Panc1 (cell line): ENCODE measurements around the gene CEP55. TPM values are rescaled to one million over a fixed set of nuclear protein-coding genes. Genes with fewer than 3 reads are reported as not detected.

Source experiments
- ATAC-seq: fragments of 200-7000 bp; cut with Tn5 transposase; 2 replicates; pipeline ENCODE4 v1.9.1; 2020; ENCODE audit warnings: mild to moderate bottlenecking, moderate library complexity
- BruUV-seq: library from RNA; stranded (reverse); fragments of 400-500 nt; replicated peaks from 2 replicates; lab custom pipeline; 2021; lab: Mats Ljungman, UMichigan
- CTCF ChIA-PET: fragments of 300-600 bp; sonication (Branson Sonifier 250); formaldehyde crosslinking; loops from one replicate; lab custom pipeline; 2022; ENCODE audit warnings: antibody characterized with exemption; lab: Charles Lee
- POLR2A ChIA-PET: fragments of 300-600 bp; sonication (Branson Sonifier 250); formaldehyde crosslinking; loops from one replicate; lab custom pipeline; 2022; ENCODE audit warnings: antibody characterized with exemption; lab: Charles Lee
- DNase-seq: peaks from one replicate; pipeline ENCODE4 v3.0.0-alpha.2; 2010; ENCODE audit warnings: low read depth, low spot score
- H3K27ac ChIP-seq: 2 replicates; pipeline ENCODE4 v1.5.1; 2011; ENCODE audit warnings: mild to moderate bottlenecking, low read length, inconsistent platforms
- H3K27me3 ChIP-seq: fragments of 200-500 bp; sonication (Bioruptor generic); 2 replicates; pipeline ENCODE4 v1.6.0; 2014; ENCODE audit warnings: low read length, inconsistent platforms; ENCODE audit not compliant: control insufficient read depth, insufficient read depth
- H3K36me3 ChIP-seq: fragments of 200-500 bp; sonication (Bioruptor generic); 2 replicates; pipeline ENCODE4 v1.5.1; 2014; ENCODE audit warnings: inconsistent platforms, mild to moderate bottlenecking, low read length, moderate library complexity; ENCODE audit not compliant: control insufficient read depth, insufficient read depth
- H3K4me1 ChIP-seq: 2 replicates; pipeline ENCODE4 v1.5.1; 2011; ENCODE audit warnings: inconsistent platforms, mild to moderate bottlenecking, low read length, moderate library complexity; ENCODE audit not compliant: control insufficient read depth, insufficient read depth
- H3K4me3 ChIP-seq, 2 experiments: 2 replicates each; pipeline ENCODE4 v1.5.1; 2011 to 2012; ENCODE audit warnings: low read depth in 2 of 2, low read length in 2 of 2, mild to moderate bottlenecking in 2 of 2, inconsistent platforms in 1 of 2, moderate library complexity in 1 of 2
- H3K9me3 ChIP-seq: fragments of 200-500 bp; sonication (Bioruptor generic); 2 replicates; pipeline ENCODE4 v1.5.1; 2014; ENCODE audit warnings: low read depth, mild to moderate bottlenecking, inconsistent platforms, low read length, moderate library complexity; ENCODE audit not compliant: control insufficient read depth, insufficient read depth
- POLR2AphosphoS5 ChIP-seq: IDR thresholded peaks from 2 replicates; pipeline ENCODE4 v1.6.1; 2012; ENCODE audit warnings: mild to moderate bottlenecking, low read depth, low read length, moderate library complexity
- SIN3A ChIP-seq: IDR thresholded peaks from 2 replicates; pipeline ENCODE4 v1.6.1; 2012; ENCODE audit warnings: low read depth, mild to moderate bottlenecking, low read length, moderate library complexity, borderline replicate concordance; ENCODE audit not compliant: insufficient read depth
- TCF7L2 ChIP-seq: IDR thresholded peaks from 2 replicates; pipeline ENCODE4 v1.6.1; 2011; ENCODE audit warnings: mild to moderate bottlenecking, low read depth, low read length, inconsistent platforms
- in situ Hi-C: cut with HindIII; loops from 2 replicates; pipeline ENCODE4 v1.10.0; 2016; ENCODE audit warnings: low sequenced_read_pairs, low pct_unique_long_range_greater_than_20kb
- intact Hi-C: fragments of 100-400 bp; cut with micrococcal nuclease; formaldehyde crosslinking; loops from one replicate; pipeline ENCODE4 v1.10.0; 2022; ENCODE audit not compliant: unreplicated experiment
- total RNA-seq: library from RNA; stranded (reverse); gene quantifications from one replicate; pipeline ENCODE4 v1.2.1, GENCODE V29; 2021; ENCODE audit not compliant: unreplicated experiment
- TF ChIP-seq, protein P1 (sequence below), 2 experiments: IDR thresholded peaks; 2 replicates each; pipeline ENCODE4 v1.6.1; 2011 to 2012; ENCODE audit warnings: low read depth in 2 of 2, control low read depth in 1 of 2, low read length in 1 of 2, mild to moderate bottlenecking in 1 of 2, moderate library complexity in 1 of 2; ENCODE audit not compliant: insufficient read depth in 1 of 2
- TF ChIP-seq, protein P2 (sequence below): fragments of 450-650 bp; IDR thresholded peaks from 2 replicates; pipeline ENCODE4 v1.5.1; 2017; ENCODE audit warnings: mild to moderate bottlenecking

CEP55 gene
- total RNA-seq, 1 experiment from 2014 or later = 96.4 TPM

- CTCF ChIA-PET = interaction anchor here (0.7 kb wide), 1 partner anchor 248 kb away, joined by 3 read pairs; no protein-coding TSS in a partner anchor
- no TSS peak for BruUV-seq
- H3K4me1 ChIP-seq = peaks cover 66% of the 10 kb centered on the region
- POLR2A ChIA-PET = interaction anchor here (0.7 to 0.8 kb wide), 3 partner anchors 18 to 26 kb away, joined by 3 to 4 read pairs (median 4); no protein-coding TSS in a partner anchor
- in situ Hi-C loops = no loop called here
- peaks cover 14% of the 10 kb centered on the region for H3K36me3 ChIP-seq
- peak overlapping the region; percentile 100 for H3K27ac ChIP-seq
- intact Hi-C loops = no loop called here
- H3K27me3 ChIP-seq = no peaks in the 10 kb centered on the region
- H3K4me3 ChIP-seq = no peak overlapping the region
- ATAC-seq (no peak), DNase-seq (no peak)
- TF ChIP-seq SIN3A (no peak), TCF7L2 (no peak), POLR2AphosphoS5 (no peak)
- TF ChIP-seq, protein P1, sequence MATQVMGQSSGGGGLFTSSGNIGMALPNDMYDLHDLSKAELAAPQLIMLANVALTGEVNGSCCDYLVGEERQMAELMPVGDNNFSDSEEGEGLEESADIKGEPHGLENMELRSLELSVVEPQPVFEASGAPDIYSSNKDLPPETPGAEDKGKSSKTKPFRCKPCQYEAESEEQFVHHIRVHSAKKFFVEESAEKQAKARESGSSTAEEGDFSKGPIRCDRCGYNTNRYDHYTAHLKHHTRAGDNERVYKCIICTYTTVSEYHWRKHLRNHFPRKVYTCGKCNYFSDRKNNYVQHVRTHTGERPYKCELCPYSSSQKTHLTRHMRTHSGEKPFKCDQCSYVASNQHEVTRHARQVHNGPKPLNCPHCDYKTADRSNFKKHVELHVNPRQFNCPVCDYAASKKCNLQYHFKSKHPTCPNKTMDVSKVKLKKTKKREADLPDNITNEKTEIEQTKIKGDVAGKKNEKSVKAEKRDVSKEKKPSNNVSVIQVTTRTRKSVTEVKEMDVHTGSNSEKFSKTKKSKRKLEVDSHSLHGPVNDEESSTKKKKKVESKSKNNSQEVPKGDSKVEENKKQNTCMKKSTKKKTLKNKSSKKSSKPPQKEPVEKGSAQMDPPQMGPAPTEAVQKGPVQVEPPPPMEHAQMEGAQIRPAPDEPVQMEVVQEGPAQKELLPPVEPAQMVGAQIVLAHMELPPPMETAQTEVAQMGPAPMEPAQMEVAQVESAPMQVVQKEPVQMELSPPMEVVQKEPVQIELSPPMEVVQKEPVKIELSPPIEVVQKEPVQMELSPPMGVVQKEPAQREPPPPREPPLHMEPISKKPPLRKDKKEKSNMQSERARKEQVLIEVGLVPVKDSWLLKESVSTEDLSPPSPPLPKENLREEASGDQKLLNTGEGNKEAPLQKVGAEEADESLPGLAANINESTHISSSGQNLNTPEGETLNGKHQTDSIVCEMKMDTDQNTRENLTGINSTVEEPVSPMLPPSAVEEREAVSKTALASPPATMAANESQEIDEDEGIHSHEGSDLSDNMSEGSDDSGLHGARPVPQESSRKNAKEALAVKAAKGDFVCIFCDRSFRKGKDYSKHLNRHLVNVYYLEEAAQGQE (IDR thresholded peaks at IDR 0.05; ENCODE audit: insufficient read depth in 1 of 2, low read depth in 2 of 2, low read length in 1 of 2) = no peak
- TF ChIP-seq, protein P2, sequence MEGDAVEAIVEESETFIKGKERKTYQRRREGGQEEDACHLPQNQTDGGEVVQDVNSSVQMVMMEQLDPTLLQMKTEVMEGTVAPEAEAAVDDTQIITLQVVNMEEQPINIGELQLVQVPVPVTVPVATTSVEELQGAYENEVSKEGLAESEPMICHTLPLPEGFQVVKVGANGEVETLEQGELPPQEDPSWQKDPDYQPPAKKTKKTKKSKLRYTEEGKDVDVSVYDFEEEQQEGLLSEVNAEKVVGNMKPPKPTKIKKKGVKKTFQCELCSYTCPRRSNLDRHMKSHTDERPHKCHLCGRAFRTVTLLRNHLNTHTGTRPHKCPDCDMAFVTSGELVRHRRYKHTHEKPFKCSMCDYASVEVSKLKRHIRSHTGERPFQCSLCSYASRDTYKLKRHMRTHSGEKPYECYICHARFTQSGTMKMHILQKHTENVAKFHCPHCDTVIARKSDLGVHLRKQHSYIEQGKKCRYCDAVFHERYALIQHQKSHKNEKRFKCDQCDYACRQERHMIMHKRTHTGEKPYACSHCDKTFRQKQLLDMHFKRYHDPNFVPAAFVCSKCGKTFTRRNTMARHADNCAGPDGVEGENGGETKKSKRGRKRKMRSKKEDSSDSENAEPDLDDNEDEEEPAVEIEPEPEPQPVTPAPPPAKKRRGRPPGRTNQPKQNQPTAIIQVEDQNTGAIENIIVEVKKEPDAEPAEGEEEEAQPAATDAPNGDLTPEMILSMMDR = no peak
- no peaks in the 10 kb centered on the region for H3K9me3 ChIP-seq
These were observed 38.9 kb upstream of the CEP55 start for GRCh38 chr10:93457511-93457910.

DNA sequence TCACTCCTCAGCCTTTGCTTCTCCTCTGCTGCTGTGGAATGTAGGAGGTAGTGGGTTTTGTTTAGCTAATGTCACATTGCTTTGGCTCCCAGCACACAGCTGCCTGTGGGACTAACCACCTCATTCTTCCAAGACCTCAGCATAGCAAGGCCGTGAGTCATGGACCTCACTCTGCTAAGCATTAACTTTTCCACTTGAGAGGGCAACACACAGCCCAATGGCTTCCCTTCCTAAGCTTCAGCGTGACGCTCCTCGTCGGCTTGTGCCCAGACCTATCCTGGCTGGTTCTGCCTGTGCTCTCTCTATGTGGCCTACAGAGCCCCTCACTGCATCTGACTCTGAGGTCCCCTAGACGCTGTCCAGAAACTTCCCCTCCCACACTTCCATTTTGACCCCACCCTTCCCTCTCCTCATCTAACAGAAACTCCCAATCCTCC, 37.6 kb upstream of the CEP55 start:
- Histone ChIP-seq H3K27ac (peak overlapping the region; percentile 100), H3K4me3 (peak overlapping the region in 1 of 2 experiments; percentile 2; a peak in 1 of 4 replicates), H3K36me3 (peaks cover 14% of the 10 kb centered on the region), H3K27me3 (no peaks in the 10 kb centered on the region), H3K4me1 (peaks cover 76% of the 10 kb centered on the region), H3K9me3 (no peaks in the 10 kb centered on the region)
- in situ Hi-C loops (no loop called here), intact Hi-C loops (no loop called here)
- TF ChIP-seq TCF7L2 = no peak
- peak; percentile 79; the same call in 1 of the 2 replicates for TF ChIP-seq POLR2AphosphoS5
- TF ChIP-seq, protein P2 = no peak
- TF ChIP-seq, protein P1 (IDR thresholded peaks at IDR 0.05; ENCODE audit: insufficient read depth in 1 of 2, low read depth in 2 of 2, low read length in 1 of 2) = no peak
- TF ChIP-seq SIN3A = no peak
- ChIA-PET CTCF (interaction anchor here (0.6 kb wide), 2 partner anchors 21 to 28 kb away, joined by 3 to 4 read pairs; no protein-coding TSS in a partner anchor), POLR2A (interaction anchor here (0.6 to 1.4 kb wide), 5 partner anchors 10 to 24 kb away, joined by 3 to 7 read pairs (median 4); partner anchors contain the start of gene MYOF)
- BruUV-seq = no TSS peak
- peak; percentile 89 for ATAC-seq
- peak; percentile 98 for DNase-seq
